Endothelial cell of umbilical vein (primary cell): Measurements from ENCODE around the gene UNC119. TPM values are rescaled to one million over a fixed set of nuclear protein-coding genes. Genes with fewer than 3 reads are reported as not detected.

Experiments used
- BruUV-seq: library from RNA; stranded (reverse); fragments of 400-500 nt; replicated peaks from 2 replicates; lab custom pipeline; 2021; lab: Mats Ljungman, UMichigan
- CTCF ChIA-PET: fragments of 300-600, 350-600 bp; sonication (Branson Sonifier 250); formaldehyde crosslinking; loops from one replicate; lab custom pipeline; 2021; ENCODE audit warnings: antibody characterized with exemption, inconsistent platforms; lab: Charles Lee
- POLR2A ChIA-PET: fragments of 300-600, 350-600 bp; sonication (Branson Sonifier 250); formaldehyde crosslinking; loops from one replicate; lab custom pipeline; 2021; ENCODE audit warnings: antibody characterized with exemption, inconsistent platforms; lab: Charles Lee
- DNase-seq: peaks from one replicate; pipeline ENCODE4 v3.0.0-alpha.2; 2011; ENCODE audit warnings: low read depth, low spot score
- FAIRE-seq: peaks from 2 replicates; lab custom pipeline; 2011; peaks lifted over from hg19 to GRCh38; lab: Jason Lieb, UNC
- H2AFZ ChIP-seq: 2 replicates; pipeline ENCODE4 v1.6.0; 2012; ENCODE audit warnings: low read depth, low read length, control low read depth, inconsistent platforms
- H3K27ac ChIP-seq: 2 replicates; pipeline ENCODE4 v1.5.1; 2011; ENCODE audit warnings: low read depth, mild to moderate bottlenecking, control low read depth, low read length, moderate library complexity; ENCODE audit not compliant: insufficient read depth
- H3K27me3 ChIP-seq, 2 experiments: 2 replicates each; pipeline versions ENCODE4 v1.6.0 to v1.6.1; 2011; ENCODE audit warnings: low read length in 2 of 2, mixed read lengths in 1 of 2; ENCODE audit not compliant: control insufficient read depth in 2 of 2, insufficient read depth in 2 of 2
- H3K36me3 ChIP-seq, 2 experiments: 2 replicates in 1 of 2; 3 replicates in 1 of 2; pipeline ENCODE4 v1.5.1; 2011; ENCODE audit warnings: low read length in 2 of 2, mild to moderate bottlenecking in 1 of 2, moderate library complexity in 1 of 2; ENCODE audit not compliant: control insufficient read depth in 2 of 2, insufficient read depth in 2 of 2; ENCODE audit errors: extremely low read depth in 1 of 2
- H3K4me1 ChIP-seq: 3 replicates; pipeline ENCODE4 v1.5.1; 2011; ENCODE audit warnings: mild to moderate bottlenecking, low read length; ENCODE audit not compliant: control insufficient read depth, insufficient read depth; ENCODE audit errors: extremely low read depth
- H3K4me2 ChIP-seq: 2 replicates; pipeline ENCODE4 v1.6.1; 2011; ENCODE audit warnings: low read length, control low read depth, mixed read lengths; ENCODE audit not compliant: insufficient read depth
- H3K4me3 ChIP-seq, 3 experiments: fragments of 200-600 bp in 1 of 3; sonication (generic), shearing (Covaris generic) in 1 of 3; replicated peaks in 1 of 3; 2 replicates each; pipeline ENCODE4 v1.5.1; 2011 to 2016; ENCODE audit warnings: control low read depth in 3 of 3, low read length in 3 of 3, mild to moderate bottlenecking in 2 of 3, inconsistent platforms in 1 of 3, low read depth in 1 of 3, moderate library complexity in 1 of 3; ENCODE audit not compliant: insufficient read depth in 1 of 3
- H3K79me2 ChIP-seq: 2 replicates; pipeline ENCODE4 v1.6.0; 2012; ENCODE audit warnings: low read length, inconsistent platforms; ENCODE audit not compliant: control insufficient read depth, insufficient read depth
- H3K9ac ChIP-seq: replicated peaks from 2 replicates; pipeline ENCODE3; 2011; ENCODE audit warnings: low read length, control low read depth; ENCODE audit not compliant: insufficient read depth; ENCODE audit errors: extremely low read depth
- H3K9me1 ChIP-seq: replicated peaks from 3 replicates; pipeline ENCODE4 v1.6.0; 2011; ENCODE audit warnings: mild to moderate bottlenecking, low read length; ENCODE audit not compliant: control insufficient read depth, insufficient read depth; ENCODE audit errors: extremely low read depth
- H3K9me3 ChIP-seq: replicated peaks from 2 replicates; pipeline ENCODE4 v1.5.1; 2012; ENCODE audit warnings: low read length, inconsistent platforms; ENCODE audit not compliant: control insufficient read depth, insufficient read depth
- H4K20me1 ChIP-seq: replicated peaks from 2 replicates; pipeline ENCODE3; 2011; ENCODE audit warnings: mild to moderate bottlenecking, low read length; ENCODE audit not compliant: control insufficient read depth, insufficient read depth; ENCODE audit errors: extremely low read depth
- CTCF ChIP-seq, 2 donors: IDR thresholded peaks; 1 replicate in 1 of 2; 2 replicates in 1 of 2; pipeline ENCODE4 v1.5.1; 2011; ENCODE audit warnings: low read length in 2 of 2, mild to moderate bottlenecking in 2 of 2, moderate library complexity in 2 of 2, control low read depth in 1 of 2, inconsistent platforms in 1 of 2, low read depth in 1 of 2; ENCODE audit not compliant: insufficient read depth in 1 of 2; ENCODE audit errors: extremely low read depth in 1 of 2
- EZH2 ChIP-seq: IDR thresholded peaks from 2 replicates; pipeline ENCODE4 v1.6.1; 2012; ENCODE audit warnings: borderline replicate concordance, low read depth, mild to moderate bottlenecking, moderate library complexity, low read length, inconsistent platforms; ENCODE audit not compliant: severe bottlenecking
- FOS ChIP-seq: IDR thresholded peaks from 2 replicates; pipeline ENCODE4 v1.6.1; 2011; ENCODE audit warnings: mild to moderate bottlenecking, low read length, moderate library complexity, borderline replicate concordance; ENCODE audit not compliant: insufficient read depth
- GATA2 ChIP-seq: IDR thresholded peaks from 2 replicates; pipeline ENCODE4 v1.7.0; 2011; ENCODE audit warnings: low read depth, mild to moderate bottlenecking, moderate library complexity, mixed read lengths, low read length; ENCODE audit not compliant: insufficient read length, insufficient read depth
- JUN ChIP-seq: IDR thresholded peaks from 2 replicates; pipeline ENCODE4 v1.6.1; 2011; ENCODE audit warnings: borderline replicate concordance, low read depth; ENCODE audit not compliant: insufficient read length, insufficient read depth
- MAX ChIP-seq: IDR thresholded peaks from 2 replicates; pipeline ENCODE4 v1.6.1; 2011; ENCODE audit not compliant: insufficient read depth, insufficient read length
- MYC ChIP-seq: IDR thresholded peaks from one replicate; pipeline ENCODE4 v1.6.1; 2011; ENCODE audit warnings: mild to moderate bottlenecking, low read depth, low read length
- POLR2A ChIP-seq: IDR thresholded peaks from 2 replicates; pipeline ENCODE4 v1.6.1; 2012; ENCODE audit warnings: low read depth, mild to moderate bottlenecking, control low read depth, low read length
- POLR2AphosphoS5 ChIP-seq: IDR thresholded peaks from 2 replicates; pipeline ENCODE4 v1.6.1; 2012; ENCODE audit warnings: low read depth, mild to moderate bottlenecking, control low read depth, low read length, moderate library complexity; ENCODE audit not compliant: insufficient read depth
- dilution Hi-C: fragments of 300-500 bp; cut with MboI; formaldehyde crosslinking; loops from one replicate; pipeline ENCODE4 v1.15.0; 2019; ENCODE audit warnings: low sequenced_read_pairs; ENCODE audit not compliant: extremely low pct_ligation_motif_present
- intact Hi-C: fragments of 100-400 bp; cut with micrococcal nuclease; formaldehyde crosslinking; loops from one replicate; pipeline ENCODE4 v1.10.0; 2022
- polyA plus RNA-seq, 4 experiments: library from polyadenylated mRNA; depleted of rRNA in 3 of 4; stranded (reverse) in 3 of 4; unstranded in 1 of 4; fragments of >200 nt; gene quantifications; 2 replicates each; pipeline versions ENCODE4 v1.2.1 to v1.2.3, GENCODE V29; 2011 to 2012; ENCODE audit warnings: missing spikeins in 1 of 4
- total RNA-seq: library from RNA; stranded (reverse); gene quantifications from 2 replicates; pipeline ENCODE4 v1.2.3, GENCODE V29; 2021

The UNC119 gene
- total and polyA plus RNA-seq, 2 donors (not counting 3 experiments of a cell fraction or from before 2014, with no cell fraction given) = 26.3 to 67.8 TPM

- Histone ChIP-seq H3K9me1 (no peaks in the 10 kb centered on the region), H3K79me2 (no peaks in the 10 kb centered on the region), H3K4me2 (no peak overlapping the region), H3K9ac (no peak overlapping the region), H3K4me3 (no peak overlapping the region), H3K36me3 (no peaks in the 10 kb centered on the region), H3K4me1 (no peaks in the 10 kb centered on the region), H3K9me3 (no peaks in the 10 kb centered on the region), H2AFZ (no peak overlapping the region), H3K27me3 (no peaks in the 10 kb centered on the region), H4K20me1 (no peaks in the 10 kb centered on the region), H3K27ac (no peak overlapping the region)
- intact Hi-C loops = no loop called here
- DNase-seq = no peak
- dilution Hi-C loops = no loop called here
- no peak for FAIRE-seq
- TF ChIP-seq POLR2AphosphoS5 = no peak
- no peak for TF ChIP-seq FOS
- no peak for TF ChIP-seq MYC
- TF ChIP-seq POLR2A = no peak
- TF ChIP-seq CTCF (IDR thresholded peaks at IDR 0.05; ENCODE audit: extremely low read depth in 1 of 2, insufficient read depth in 1 of 2, low read depth in 1 of 2, low read length in 2 of 2) = no peak
- no peak for TF ChIP-seq EZH2
- no peak for TF ChIP-seq JUN
- TF ChIP-seq MAX = no peak
- TF ChIP-seq GATA2 = no peak
- no TSS peak for BruUV-seq
- ChIA-PET POLR2A (no interaction called here), CTCF (interaction anchor here (0.5 kb wide), 1 partner anchor 121 kb away, joined by 3 read pairs; no protein-coding TSS in a partner anchor)
Observed at GRCh38 chr17:28526381-28526780, 26.0 kb downstream of the UNC119 start.
